Retinal pigment epithelial cell (primary cell): ENCODE measurements around the gene MSI2.
A peak's percentile ranks its signal among the peaks of the same experiment; 100 is the strongest.

Experiments
- DNase-seq: peaks from one replicate; pipeline ENCODE4 v3.0.0-alpha.2; 2010; ENCODE audit warnings: low read depth
- H3K4me3 ChIP-seq: 2 replicates; pipeline ENCODE4 v1.5.1; 2011; ENCODE audit warnings: mild to moderate bottlenecking, low read length, control low read depth, moderate library complexity
- TF ChIP-seq, protein P1 (sequence below): conservative IDR thresholded peaks from 2 replicates; pipeline ENCODE4 v1.5.1; 2011; ENCODE audit warnings: low read depth, low read length, control low read depth, inconsistent platforms

Gene MSI2

GRCh38 chr17:57397402-57397801 lies 141.1 kb downstream of the MSI2 start:
- no peak for DNase-seq
- TF ChIP-seq, protein P1, sequence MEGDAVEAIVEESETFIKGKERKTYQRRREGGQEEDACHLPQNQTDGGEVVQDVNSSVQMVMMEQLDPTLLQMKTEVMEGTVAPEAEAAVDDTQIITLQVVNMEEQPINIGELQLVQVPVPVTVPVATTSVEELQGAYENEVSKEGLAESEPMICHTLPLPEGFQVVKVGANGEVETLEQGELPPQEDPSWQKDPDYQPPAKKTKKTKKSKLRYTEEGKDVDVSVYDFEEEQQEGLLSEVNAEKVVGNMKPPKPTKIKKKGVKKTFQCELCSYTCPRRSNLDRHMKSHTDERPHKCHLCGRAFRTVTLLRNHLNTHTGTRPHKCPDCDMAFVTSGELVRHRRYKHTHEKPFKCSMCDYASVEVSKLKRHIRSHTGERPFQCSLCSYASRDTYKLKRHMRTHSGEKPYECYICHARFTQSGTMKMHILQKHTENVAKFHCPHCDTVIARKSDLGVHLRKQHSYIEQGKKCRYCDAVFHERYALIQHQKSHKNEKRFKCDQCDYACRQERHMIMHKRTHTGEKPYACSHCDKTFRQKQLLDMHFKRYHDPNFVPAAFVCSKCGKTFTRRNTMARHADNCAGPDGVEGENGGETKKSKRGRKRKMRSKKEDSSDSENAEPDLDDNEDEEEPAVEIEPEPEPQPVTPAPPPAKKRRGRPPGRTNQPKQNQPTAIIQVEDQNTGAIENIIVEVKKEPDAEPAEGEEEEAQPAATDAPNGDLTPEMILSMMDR = no peak
- H3K4me3 ChIP-seq = no peak overlapping the region

- no peak for DNase-seq
- H3K4me3 ChIP-seq = no peak overlapping the region
- TF ChIP-seq, protein P1 = no peak
Observed at GRCh38 chr17:57399690-57400089, 143.4 kb downstream of the MSI2 start.

DNA sequence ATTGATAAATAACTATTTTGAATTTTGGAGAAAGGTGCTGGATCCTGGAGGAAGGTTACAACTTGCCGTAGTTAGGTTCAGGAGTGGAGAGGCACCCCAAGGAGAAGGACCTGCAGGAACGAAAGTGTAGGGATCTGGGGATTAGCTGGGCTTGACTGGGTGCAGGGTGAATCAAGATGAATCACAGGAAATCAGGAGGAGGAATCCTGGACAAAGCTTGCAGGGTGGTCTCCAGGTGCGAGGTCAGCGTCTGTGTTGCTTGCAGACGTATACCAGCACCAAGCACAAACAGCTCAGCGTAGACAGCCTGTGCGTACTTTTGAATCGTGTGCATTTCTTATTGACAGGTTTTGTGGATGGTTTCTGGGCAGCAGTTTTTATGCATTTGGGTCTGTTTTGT lies 144.3 kb downstream of the MSI2 start:
- no peak overlapping the region for H3K4me3 ChIP-seq
- TF ChIP-seq, protein P1 = no peak
- DNase-seq = no peak

DNA sequence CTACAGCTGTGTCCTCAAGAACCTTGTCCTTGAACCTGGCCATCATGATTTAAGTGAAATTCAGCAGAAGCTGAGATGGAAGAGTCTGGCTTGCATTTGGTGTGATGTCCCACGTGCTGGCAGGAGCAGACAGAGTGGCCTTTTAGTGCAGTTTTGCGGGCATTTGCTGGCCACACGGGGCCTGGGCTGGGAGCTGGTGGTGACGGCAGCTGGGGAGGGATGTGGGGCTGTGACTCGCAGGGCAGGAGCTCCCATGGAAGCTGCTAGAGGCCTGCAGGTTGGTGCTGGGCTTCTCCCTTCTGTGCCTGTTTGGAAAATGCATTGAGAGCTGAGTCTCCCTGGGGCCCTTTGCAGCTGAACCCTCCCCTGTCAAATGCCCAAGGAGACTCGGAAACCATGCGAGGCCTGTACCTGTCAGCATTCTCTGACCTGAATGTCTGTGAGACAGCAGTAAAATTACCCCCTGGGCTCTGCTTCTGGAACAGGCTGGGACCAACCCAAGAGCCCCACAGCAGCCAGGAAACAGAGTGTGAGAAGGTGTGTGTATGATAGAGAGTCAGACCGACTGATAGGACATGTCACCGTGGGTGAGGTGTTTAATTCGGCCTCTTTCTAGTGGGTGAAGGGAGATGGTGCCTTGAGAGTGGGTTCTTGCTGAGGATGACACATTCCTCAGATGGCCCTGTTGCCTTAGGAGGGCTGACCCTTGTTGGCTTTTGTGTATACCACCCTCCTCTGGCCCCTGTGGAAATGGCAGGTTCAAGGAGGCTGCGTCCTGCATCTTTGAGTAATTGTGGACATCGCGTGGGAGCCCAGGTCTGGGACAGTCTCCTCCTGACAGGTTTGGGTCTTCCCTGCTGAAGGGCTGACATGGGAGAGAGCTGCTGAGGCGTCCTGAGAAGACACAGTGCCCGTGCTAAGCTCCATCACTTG lies 145.5 kb downstream of the MSI2 start:
- no peak for DNase-seq
- TF ChIP-seq, protein P1 = peak; percentile 23

DNA sequence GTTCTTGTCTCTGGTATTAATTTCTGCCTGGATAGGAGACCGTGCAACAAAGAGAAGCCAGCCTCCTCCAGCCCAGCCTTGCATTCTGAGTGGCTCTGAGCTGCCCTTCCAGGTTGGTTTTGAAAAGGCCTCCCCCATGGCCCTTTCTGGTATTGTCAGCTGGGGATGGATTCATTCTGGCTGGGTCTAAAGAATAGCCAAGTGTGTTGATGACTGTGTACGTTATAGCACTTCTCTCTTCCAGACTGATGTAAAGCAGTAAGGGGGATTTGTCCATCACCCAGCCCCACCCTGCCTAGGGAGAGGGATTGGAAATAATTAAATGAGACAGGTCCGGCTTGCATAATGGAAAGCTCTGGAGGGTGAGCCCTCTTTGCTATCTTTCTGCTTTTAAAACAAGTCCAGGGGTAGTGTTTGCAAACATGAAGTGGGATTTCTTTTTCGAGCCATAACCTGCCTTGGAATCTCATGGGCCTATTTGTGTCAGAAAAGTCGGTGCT lies 146.4 kb downstream of the MSI2 start:
- TF ChIP-seq, protein P1 = no peak
- H3K4me3 ChIP-seq = no peak overlapping the region
- DNase-seq = no peak

More for the DNA sequence above, 145.5 kb downstream of the MSI2 start:
- no peak overlapping the region for H3K4me3 ChIP-seq

- H3K4me3 ChIP-seq = no peak overlapping the region
- no peak for DNase-seq
- TF ChIP-seq, protein P1 = no peak
Observed at GRCh38 chr17:57403236-57403635, 146.9 kb downstream of the MSI2 start.

DNA sequence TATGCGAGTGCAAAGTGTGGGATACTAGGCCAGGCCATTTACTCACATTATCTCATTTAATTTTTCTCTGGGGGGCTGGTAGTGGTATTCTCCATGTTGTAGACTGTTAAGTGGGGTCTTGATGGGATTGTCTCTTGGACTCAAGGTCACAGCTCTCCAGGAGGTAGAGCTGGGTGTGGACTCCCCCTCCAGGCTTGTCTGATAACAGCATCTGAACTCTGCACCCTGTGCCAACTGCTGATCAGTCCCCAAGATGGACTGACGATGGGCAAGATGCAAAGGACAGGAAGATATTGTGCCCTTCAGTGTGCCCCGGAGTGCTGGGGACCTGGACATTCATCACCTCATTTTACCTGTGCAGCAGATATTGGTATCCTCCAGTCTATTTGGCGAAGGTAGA lies 147.8 kb downstream of the MSI2 start:
- DNase-seq = no peak
- H3K4me3 ChIP-seq = no peak overlapping the region
- TF ChIP-seq, protein P1 = peak; percentile 23
